Stimulated activated CD4-positive, alpha-beta T cell treated with anti-CD3 and anti-CD28 coated beads, Interleukin-1b, Interleukin-23, amount 100 ng/mL, for 1 hour (primary cell): Measurements from ENCODE around the gene TMEM119.

Experiments used
- DNase-seq, 2 donors: peaks; one replicate each; pipeline ENCODE4 v3.0.0-alpha.2; 2020; ENCODE audit warnings: low read depth in 2 of 2

Gene TMEM119

DNA sequence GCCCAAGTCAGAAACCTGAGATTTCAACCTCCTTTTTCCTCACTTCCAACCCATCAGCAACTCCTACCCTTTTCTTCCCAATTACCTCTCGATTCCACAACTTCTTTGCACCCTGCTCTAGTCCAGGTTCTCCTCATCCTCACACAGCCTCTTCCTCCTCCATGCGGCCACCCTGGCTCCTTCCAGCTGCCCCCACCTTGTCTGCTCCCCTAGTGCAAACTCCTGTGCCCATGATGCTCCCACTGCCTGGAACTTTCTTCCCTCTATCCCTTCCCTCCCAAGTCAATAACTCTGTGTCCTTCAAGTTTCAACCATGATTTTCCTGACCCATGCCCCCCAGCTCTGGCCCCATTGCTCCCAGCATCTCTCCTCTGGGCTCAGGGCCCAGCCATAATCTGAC is 18.5 kb upstream of the TMEM119 start:
- DNase-seq, result no peak

GRCh38 chr12:108615918-108616317 is 18.0 kb upstream of the TMEM119 start:
- DNase-seq, result no peak

DNA sequence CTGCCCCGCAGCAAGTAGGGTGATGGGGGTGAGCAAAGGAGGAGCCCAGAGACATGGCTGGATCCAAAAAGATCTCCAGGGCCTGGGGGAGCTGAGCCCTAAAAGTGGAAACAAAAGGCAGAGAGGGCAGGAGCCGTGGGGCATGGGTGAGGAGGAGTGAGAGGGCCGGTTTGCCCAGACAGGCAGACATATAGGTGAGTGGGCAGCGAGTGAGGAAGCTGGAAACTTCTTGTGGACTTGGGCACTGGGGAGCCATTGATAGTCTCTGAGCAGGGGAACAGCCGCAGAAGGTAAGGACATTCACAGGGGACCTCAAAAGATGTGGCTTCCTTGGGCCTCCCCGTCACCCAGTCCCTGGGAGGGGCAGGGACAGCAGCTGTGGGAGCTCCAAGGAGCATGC is 16.8 kb upstream of the TMEM119 start:
- DNase-seq, result no peak

DNA sequence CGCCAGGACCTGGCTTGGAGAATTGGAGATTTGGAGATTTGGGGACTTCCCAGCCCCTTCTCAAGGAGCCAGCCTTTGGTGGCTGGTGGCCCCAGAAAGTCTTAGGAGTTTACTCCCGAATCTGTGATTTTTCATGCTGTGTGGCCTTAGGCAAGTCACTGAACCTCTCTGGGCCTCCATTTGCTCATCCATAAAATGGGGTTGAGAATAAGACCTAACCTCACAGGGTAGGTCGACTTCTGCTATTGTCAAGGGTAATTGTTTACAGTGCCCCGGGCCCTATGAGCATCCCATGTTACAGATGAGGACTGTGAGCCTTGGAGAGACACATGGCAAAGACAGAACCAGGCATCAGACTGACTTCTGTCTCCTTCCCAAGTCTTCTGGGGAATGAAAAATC is 16.2 kb upstream of the TMEM119 start:
- DNase-seq, result no peak

- DNase-seq, result no peak
These were observed 15.7 kb upstream of the TMEM119 start for GRCh38 chr12:108613548-108613947.

DNA sequence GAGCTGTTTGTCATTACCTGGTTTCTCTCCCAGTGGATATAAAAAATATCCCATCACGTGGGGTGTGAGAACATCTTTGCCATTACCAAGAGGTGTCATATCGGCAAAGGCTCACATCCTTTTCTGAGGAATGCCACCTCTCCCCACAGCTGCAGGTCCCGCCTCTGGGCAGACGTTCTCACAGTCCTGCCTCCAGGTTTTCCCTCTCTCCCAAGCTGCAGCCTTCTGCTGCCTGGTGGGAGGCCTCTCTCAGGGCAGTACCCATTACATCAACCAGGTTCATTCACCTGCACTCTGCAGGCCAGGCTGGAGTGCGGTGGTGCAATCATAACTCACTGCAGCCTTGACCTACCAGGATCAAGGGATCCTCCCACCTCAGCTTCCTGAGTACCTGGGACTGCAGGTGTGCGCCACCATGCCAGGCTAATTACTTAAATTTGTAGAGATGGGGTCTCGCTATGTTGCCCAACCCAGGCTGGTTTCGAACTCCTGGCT is 15.0 kb upstream of the TMEM119 start:
- no peak for DNase-seq

GRCh38 chr12:108611884-108612415 is 14.1 kb upstream of the TMEM119 start:
- DNase-seq, result no peak

DNA sequence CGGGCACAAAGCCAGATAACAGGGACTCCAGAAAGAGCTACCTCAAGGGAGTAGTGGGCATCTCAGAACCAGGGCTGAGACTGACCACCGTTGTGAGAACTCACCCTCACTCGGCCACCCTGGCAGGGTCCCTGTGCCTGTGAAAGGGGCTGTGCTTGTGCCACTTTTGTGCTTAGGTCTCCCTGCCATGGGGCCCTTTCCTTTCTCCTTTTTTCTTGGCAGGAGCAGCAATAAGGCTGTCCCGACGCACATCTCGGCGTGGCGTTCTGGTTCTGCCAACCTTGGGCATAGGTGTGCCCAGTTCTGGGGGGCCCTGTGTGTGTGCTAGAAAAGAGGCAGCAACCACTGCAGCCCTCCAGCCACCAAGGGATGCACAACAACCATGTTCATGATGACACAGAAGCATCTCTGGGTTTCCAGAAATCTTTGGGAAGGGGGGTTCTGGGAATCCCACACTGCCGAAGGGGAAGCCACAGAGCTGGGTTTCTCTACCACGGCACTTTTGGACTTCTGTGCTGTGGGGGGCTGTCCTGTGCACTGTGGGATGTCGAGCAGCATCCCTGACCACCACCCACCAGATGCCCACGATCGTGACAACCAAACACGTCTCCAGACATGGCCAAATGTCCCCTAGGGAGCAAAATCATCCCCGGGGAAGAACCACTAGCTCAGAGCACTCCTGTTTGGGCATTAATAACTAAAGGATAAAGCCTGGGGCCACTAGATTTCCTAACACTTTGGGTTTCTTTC is 13.1 kb upstream of the TMEM119 start:
- no peak for DNase-seq

- DNase-seq, result no peak
These were observed 12.5 kb upstream of the TMEM119 start for GRCh38 chr12:108610336-108610815.

GRCh38 chr12:108609537-108610335 is 11.9 kb upstream of the TMEM119 start:
- DNase-seq, result no peak

- DNase-seq, result no peak
These were observed 10.7 kb upstream of the TMEM119 start for GRCh38 chr12:108608616-108609015.

GRCh38 chr12:108607981-108608600 is 10.2 kb upstream of the TMEM119 start:
- no peak for DNase-seq

DNA sequence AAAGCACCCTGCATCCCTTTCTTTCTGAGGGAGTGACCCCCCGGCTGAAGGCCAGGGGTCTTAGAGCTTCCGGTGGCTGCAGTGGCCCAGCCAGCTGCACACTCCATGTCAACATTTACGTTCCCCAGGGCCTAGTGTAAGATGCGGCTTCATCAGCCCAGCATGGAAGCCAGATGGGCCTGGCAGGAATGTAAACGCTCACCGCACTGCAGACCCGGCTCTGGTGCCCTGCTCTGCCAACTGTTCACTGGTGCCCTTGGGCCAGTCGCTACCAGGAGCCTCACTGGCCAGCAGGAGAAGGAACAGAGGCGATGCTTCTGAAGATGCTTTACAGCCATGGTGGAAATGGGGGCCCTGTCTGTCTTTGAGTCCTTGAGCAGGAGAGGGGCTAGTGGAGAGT is 8.6 kb upstream of the TMEM119 start:
- no peak for DNase-seq

- DNase-seq, result no peak
These were observed 8.0 kb upstream of the TMEM119 start for GRCh38 chr12:108605690-108606406.

- DNase-seq, result no peak
These were observed 7.3 kb upstream of the TMEM119 start for GRCh38 chr12:108605000-108605689.

- no peak for DNase-seq
These were observed 6.5 kb upstream of the TMEM119 start for GRCh38 chr12:108604208-108604941.

- no peak for DNase-seq
These were observed 5.9 kb upstream of the TMEM119 start for GRCh38 chr12:108603743-108604142.

GRCh38 chr12:108602976-108603704 is 5.3 kb upstream of the TMEM119 start:
- DNase-seq, result no peak

DNA sequence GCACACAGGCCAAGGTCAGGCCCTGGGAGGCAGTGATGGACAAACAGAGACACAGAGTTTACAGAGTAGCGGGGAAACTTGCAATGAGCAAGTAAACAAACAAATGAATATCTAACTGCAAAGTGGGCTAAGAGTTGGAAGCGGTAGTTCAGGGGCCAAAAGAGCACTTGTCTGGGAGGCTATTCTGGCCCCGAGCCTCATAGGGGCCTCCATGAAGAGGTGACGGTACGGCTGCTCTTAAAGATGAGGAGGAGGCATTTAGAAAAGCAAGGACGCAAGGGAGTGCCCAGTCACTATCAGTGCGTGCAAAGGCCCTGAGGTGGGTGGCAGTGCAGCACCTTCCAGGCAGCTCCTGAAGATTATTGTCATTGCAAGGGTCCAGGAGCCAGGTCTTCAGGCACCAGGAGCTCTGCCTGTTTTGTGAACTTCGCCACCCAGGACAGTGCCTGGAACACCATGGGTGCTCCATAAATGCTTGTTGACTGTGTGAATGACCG is 4.4 kb upstream of the TMEM119 start:
- DNase-seq, result no peak

GRCh38 chr12:108600702-108601007 is 2.8 kb upstream of the TMEM119 start:
- no peak for DNase-seq
